Heart right ventricle (tissue), 16 donors: ENCODE results near the gene DPF1. TPM values are rescaled to one million over a fixed set of nuclear protein-coding genes. Genes with fewer than 3 reads are reported as not detected.
A peak's percentile ranks its signal among the peaks of the same experiment; 100 is the strongest.

ENCODE experiments used
- ATAC-seq, 8 donors: fragments of 200-7000 bp; cut with Tn5 transposase; one replicate each; pipeline ENCODE4 v1.9.1; 2020; ENCODE audit warnings: mild to moderate bottlenecking in 8 of 8, moderate library complexity in 8 of 8, moderate number of reproducible peaks in 1 of 8
- DNase-seq, 2 donors: peaks; one replicate each; pipeline ENCODE4 v3.0.0-alpha.2; 2020
- H3K27ac ChIP-seq, 10 donors: fragments of 200-600 bp; sonication (generic) in 2 of 10; one replicate each; pipeline versions ENCODE4 v1.5.0 to v1.8.0; 2020 to 2022; ENCODE audit warnings: mild to moderate bottlenecking in 3 of 10
- H3K27me3 ChIP-seq, 7 donors: fragments of 200-600 bp; one replicate each; pipeline ENCODE4 v1.8.0; 2021 to 2022; ENCODE audit warnings: mild to moderate bottlenecking in 2 of 7
- H3K36me3 ChIP-seq, 9 donors: fragments of 200-600 bp; sonication (generic) in 1 of 9; one replicate each; pipeline versions ENCODE4 v1.5.0 to v1.8.0; 2020 to 2022; ENCODE audit warnings: mild to moderate bottlenecking in 2 of 9
- H3K4me1 ChIP-seq, 9 donors: fragments of 200-600 bp; sonication (generic) in 1 of 9; one replicate each; pipeline versions ENCODE4 v1.5.0 to v1.8.0; 2020 to 2022; ENCODE audit warnings: mild to moderate bottlenecking in 4 of 9
- H3K4me3 ChIP-seq, 10 donors: fragments of 200-600 bp; sonication (generic) in 2 of 10; one replicate each; pipeline versions ENCODE4 v1.5.0 to v1.8.0; 2020 to 2022; ENCODE audit warnings: mild to moderate bottlenecking in 7 of 10, moderate library complexity in 2 of 10
- H3K9me3 ChIP-seq, 11 donors: fragments of 200-600 bp in 10 of 11; sonication (generic) in 2 of 11; one replicate each; pipeline versions ENCODE4 v1.5.0 to v1.8.0; 2013 to 2022; ENCODE audit warnings: mild to moderate bottlenecking in 2 of 11, control low read depth in 1 of 11, moderate library complexity in 1 of 11
- WGBS, 2 donors: extraction: QIAGEN DNeasy Blood & Tissue Kit; methylation state at CpG; one replicate each; pipeline ENCODE4 v1.1.7; 2013; ENCODE audit warnings: inconsistent platforms in 1 of 2; 5-methylcytosine and 5-hydroxymethylcytosine counted together
- intact Hi-C, 10 donors: fragments of 100-400 bp; cut with DNase I; formaldehyde crosslinking; loops; one replicate each; pipeline versions ENCODE4 v1.11.1 to v1.14.2; 2022
- polyA plus RNA-seq, 2 donors: library from polyadenylated mRNA; stranded (reverse); fragments of 200-250 nt; gene quantifications; one replicate each; pipeline ENCODE4 v1.2.3, GENCODE V29; 2013
- total RNA-seq, 10 donors: library from RNA; stranded (reverse); fragmentation: NEBNext Ultra II Directional in 3 of 10; extraction: Animal tissue kit (Norgen Biotek cat#: 25700) in 3 of 10; gene quantifications; one replicate each; pipeline versions ENCODE4 v1.2.1 to v1.2.4, GENCODE V29; 2021 to 2023
- TF ChIP-seq, protein P1 (sequence below), 9 donors: fragments of 200-600 bp; sonication (generic) in 2 of 9; IDR thresholded peaks; one replicate each; pipeline versions ENCODE4 v1.5.0 to v1.8.0; 2021 to 2022; ENCODE audit warnings: antibody characterized with exemption in 9 of 9, mild to moderate bottlenecking in 5 of 9, moderate library complexity in 1 of 9
- donor health status: Arrhythmogenic right ventricular cardiomyopathy.
- donor health status: ischemic (EF 13 %, LVEDD 7.1; RV severe dilation, severe dysfunction).
- donor health status: healthy with polysubstance abuse.
- donor health status: DM: no; HTN: yes; CAD: no.
- donor health status: DM: no; HTN: no; CAD: no.
- donor health status: ischemic (EF 25% LVEDD 6.9; RV normal size, moderate dysfunction).
- donor health status: ischemic (EF 25% LVEDD 5.7; RV mildly dilated, moderate dysfunction).
- donor health status: healthy.
- donor health status: DM: yes; HTN: yes; CAD: no.
- donor health status: Ischemic cardiomyopathy.
- donor health status: ischemic (EF 35%, LVEDD 5.7; RV mildly dilated, moderate dysfunction).
- donor health status: nonischemic (EF 11% LVEDD 7.7; RV severe dilation, severe dysfunction).
- donor health status: DM: yes; HTN: yes; CAD: no.
- donor health status: PGD.
- donor health status: ischemic (EF 29% LVEDD 5.4; RV normal size, mild dysfunction).
- donor health status: nonischemic (EF 23%, LVEDD 6.1; RV moderate dilation, normal function).

Gene DPF1
- total and polyA plus RNA-seq, 12 donors = 0.09 to 0.72 (median 0.29) TPM; not detected in 5

DNA sequence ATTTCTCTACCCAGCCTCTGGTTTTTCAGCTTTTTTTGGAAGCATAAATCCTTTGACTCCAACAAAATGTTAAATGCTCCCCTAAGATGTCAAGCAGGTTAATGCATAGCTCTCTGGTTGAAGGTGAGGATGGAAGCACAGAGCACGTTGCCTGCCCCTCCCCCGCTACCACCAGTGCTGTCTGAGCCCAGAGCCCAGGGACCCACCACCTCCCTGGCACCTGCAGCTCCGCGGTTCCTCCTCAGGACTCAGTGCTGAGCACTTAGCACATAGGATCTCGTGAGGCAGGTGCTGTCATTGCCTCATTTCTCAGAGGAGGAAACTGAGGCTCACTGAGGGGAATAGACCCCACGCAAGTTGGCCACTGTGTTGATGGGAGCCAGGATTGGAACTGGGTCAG is 48.6 kb downstream of the DPF1 start:
- TF ChIP-seq, protein P1, sequence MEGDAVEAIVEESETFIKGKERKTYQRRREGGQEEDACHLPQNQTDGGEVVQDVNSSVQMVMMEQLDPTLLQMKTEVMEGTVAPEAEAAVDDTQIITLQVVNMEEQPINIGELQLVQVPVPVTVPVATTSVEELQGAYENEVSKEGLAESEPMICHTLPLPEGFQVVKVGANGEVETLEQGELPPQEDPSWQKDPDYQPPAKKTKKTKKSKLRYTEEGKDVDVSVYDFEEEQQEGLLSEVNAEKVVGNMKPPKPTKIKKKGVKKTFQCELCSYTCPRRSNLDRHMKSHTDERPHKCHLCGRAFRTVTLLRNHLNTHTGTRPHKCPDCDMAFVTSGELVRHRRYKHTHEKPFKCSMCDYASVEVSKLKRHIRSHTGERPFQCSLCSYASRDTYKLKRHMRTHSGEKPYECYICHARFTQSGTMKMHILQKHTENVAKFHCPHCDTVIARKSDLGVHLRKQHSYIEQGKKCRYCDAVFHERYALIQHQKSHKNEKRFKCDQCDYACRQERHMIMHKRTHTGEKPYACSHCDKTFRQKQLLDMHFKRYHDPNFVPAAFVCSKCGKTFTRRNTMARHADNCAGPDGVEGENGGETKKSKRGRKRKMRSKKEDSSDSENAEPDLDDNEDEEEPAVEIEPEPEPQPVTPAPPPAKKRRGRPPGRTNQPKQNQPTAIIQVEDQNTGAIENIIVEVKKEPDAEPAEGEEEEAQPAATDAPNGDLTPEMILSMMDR (IDR thresholded peaks at IDR 0.05) = no peak
- Histone ChIP-seq H3K27me3 (no peaks in the 10 kb centered on the region), H3K4me1 (peaks cover 0 to 22% (median 7%) of the 10 kb centered on the region in 9 donors), H3K27ac (no peak overlapping the region), H3K9me3 (peaks cover 0 to 19% (median 14%) of the 10 kb centered on the region in 11 donors), H3K4me3 (no peak overlapping the region), H3K36me3 (peaks cover 0 to 18% (median 3%) of the 10 kb centered on the region in 9 donors)
- WGBS, 2 donors = 84 to 92% methylated on average over 6 of the region's 6 CpGs
- intact Hi-C loops = no loop called here
- DNase-seq (no peak), ATAC-seq (no peak)

DNA sequence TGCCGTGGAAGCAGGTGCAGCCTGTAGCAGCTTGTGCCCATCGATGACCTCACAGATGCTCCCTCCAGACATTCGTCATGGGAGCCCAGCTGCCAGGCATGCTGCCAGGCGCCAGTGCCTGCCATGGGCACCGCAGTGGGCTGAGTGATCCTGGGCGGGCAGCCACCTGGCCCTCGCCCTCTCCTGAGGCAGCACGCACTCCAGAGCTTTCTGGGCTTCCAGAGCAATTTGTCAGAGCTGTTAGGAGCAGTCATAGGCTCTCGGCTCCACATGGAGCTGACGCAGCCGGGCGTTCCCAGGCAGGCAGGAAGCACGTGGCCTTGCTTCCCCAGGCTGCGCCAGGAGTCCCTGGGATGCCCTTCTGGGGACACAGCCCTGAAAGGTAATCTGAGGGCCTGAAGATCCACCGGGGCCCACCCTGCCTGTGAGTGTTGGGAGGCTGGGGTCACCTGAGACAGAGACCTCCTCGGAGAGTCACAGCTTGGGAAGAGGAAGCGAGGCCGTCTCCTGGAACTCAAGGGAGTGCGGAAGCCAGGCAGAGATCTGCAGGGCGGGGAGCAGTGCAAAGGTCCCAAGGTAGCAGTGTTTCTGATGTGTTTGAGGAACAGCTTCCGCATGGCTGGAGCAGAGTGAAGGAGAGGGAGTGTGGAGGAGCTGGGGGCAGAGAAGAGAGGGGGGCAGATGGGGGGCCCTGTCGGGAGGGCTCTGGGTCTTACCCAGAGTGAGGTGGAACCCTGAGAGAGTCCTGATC is 50.6 kb downstream of the DPF1 start:
- peak; percentile 79 to 83 for DNase-seq
- intact Hi-C loops = no loop called here
- TF ChIP-seq, protein P1 (IDR thresholded peaks at IDR 0.05) = no peak
- Histone ChIP-seq H3K36me3 (peaks cover 0 to 14% (median 0%) of the 10 kb centered on the region in 9 donors), H3K4me1 (peaks cover 0 to 22% (median 7%) of the 10 kb centered on the region in 9 donors), H3K27ac (peak overlapping the region in 9 of 10 donors; percentile 50 to 87 (median 81)), H3K4me3 (peak overlapping the region in 3 of 10 donors; percentile 7 to 26 (median 25)), H3K9me3 (no peaks in the 10 kb centered on the region), H3K27me3 (no peaks in the 10 kb centered on the region)
- peak; percentile 93 to 99 (median 96) for ATAC-seq
- 53 to 58% methylated on average over 22 of the region's 22 CpGs for WGBS, 2 donors

DNA sequence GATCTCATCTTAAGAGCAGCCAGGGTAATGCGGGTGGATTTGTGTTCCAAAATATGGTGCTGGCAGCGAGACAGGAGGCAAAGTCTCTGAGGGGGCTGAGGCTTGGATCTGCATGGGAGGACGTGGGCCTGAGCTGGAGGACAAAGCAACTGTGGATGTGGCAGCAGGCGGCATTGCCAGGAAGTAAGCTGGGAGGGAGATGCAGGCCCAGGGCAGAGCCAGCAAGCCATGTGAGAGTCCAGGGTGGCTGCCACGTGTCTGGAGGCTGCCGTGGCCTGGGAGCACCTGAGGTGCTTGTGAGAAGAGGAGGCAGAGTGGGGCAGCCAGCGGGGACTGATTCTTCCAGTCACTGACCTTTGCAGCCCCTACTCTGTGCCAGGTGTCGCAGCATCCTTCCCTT is 52.0 kb downstream of the DPF1 start:
- peak in 1 of 2 donors; percentile 53 for DNase-seq
- H3K27me3 ChIP-seq = no peaks in the 10 kb centered on the region
- TF ChIP-seq, protein P1 (IDR thresholded peaks at IDR 0.05) = no peak
- peak overlapping the region in 3 of 10 donors; percentile 20 to 84 (median 82) for H3K27ac ChIP-seq
- intact Hi-C loops = no loop called here
- no peaks in the 10 kb centered on the region for H3K9me3 ChIP-seq
- peak in 4 of 8 donors; percentile 19 to 50 (median 42) for ATAC-seq
- WGBS, 2 donors = 80 to 82% methylated on average over 8 of the region's 8 CpGs
- peaks cover 0 to 13% (median 0%) of the 10 kb centered on the region in 9 donors for H3K36me3 ChIP-seq
- H3K4me3 ChIP-seq = no peak overlapping the region
- peaks cover 0 to 22% (median 7%) of the 10 kb centered on the region in 9 donors for H3K4me1 ChIP-seq

DNA sequence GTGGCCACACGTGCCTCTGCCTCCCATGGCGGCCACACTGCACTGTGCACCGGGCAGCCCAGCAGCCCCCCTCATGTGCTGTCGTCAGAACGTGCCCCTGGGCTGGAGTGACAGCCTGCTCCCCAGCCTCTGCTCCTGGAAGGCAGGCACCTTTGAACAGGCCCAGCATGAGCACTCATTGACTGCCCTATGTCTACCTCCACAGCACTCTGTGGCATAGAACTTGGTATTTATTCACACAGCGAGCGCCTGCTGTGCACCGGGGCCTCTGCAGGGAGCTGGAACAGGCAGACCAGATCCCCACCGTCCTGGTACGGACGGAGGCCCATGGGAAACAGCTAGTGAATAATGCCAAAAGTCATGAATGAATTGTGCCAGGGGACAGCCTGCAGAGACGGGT is 53.7 kb downstream of the DPF1 start:
- Histone ChIP-seq H3K36me3 (peaks cover 0 to 30% (median 0%) of the 10 kb centered on the region in 9 donors), H3K27me3 (no peaks in the 10 kb centered on the region), H3K4me3 (no peak overlapping the region), H3K27ac (no peak overlapping the region), H3K4me1 (peaks cover 0 to 22% (median 7%) of the 10 kb centered on the region in 9 donors), H3K9me3 (no peaks in the 10 kb centered on the region)
- intact Hi-C loops = no loop called here
- DNase-seq (no peak), ATAC-seq (no peak)
- WGBS, 2 donors = 90 to 93% methylated on average over 12 of the region's 12 CpGs
- TF ChIP-seq, protein P1 (IDR thresholded peaks at IDR 0.05) = no peak
